Heart left ventricle (tissue), 16 donors: ENCODE data around the gene DCDC1. TPM values are rescaled to one million over a fixed set of nuclear protein-coding genes. Genes with fewer than 3 reads are reported as not detected.

Source experiments
- ATAC-seq, 4 donors: fragments of 200-7000 bp; cut with Tn5 transposase; one replicate each; pipeline ENCODE4 v1.9.1; 2020 to 2022; ENCODE audit warnings: moderate library complexity in 4 of 4, mild to moderate bottlenecking in 3 of 4, moderate number of reproducible peaks in 1 of 4
- DNase-seq, 5 donors: peaks; one replicate each; pipeline ENCODE4 v3.0.0-alpha.2; 2020
- H3K27ac ChIP-seq, 12 donors: fragments of 200-600 bp; sonication (generic) in 4 of 12; one replicate each; pipeline versions ENCODE4 v1.5.0 to v1.8.0; 2016 to 2022; ENCODE audit warnings: mild to moderate bottlenecking in 2 of 12
- H3K27me3 ChIP-seq, 9 donors: fragments of 200-600 bp; sonication (generic) in 2 of 9; one replicate each; pipeline versions ENCODE4 v1.5.1 to v1.8.0; 2016 to 2022; ENCODE audit warnings: mild to moderate bottlenecking in 3 of 9
- H3K36me3 ChIP-seq, 9 donors: fragments of 200-600 bp; sonication (generic) in 2 of 9; one replicate each; pipeline versions ENCODE4 v1.5.0 to v1.8.0; 2018 to 2022; ENCODE audit warnings: mild to moderate bottlenecking in 2 of 9
- H3K4me1 ChIP-seq, 12 donors: fragments of 200-600 bp; sonication (generic) in 4 of 12; one replicate each; pipeline versions ENCODE4 v1.5.0 to v1.8.0; 2016 to 2022; ENCODE audit warnings: mild to moderate bottlenecking in 3 of 12
- H3K4me3 ChIP-seq, 12 donors: fragments of 200-600 bp; sonication (generic) in 4 of 12; one replicate each; pipeline versions ENCODE4 v1.5.0 to v1.8.0; 2017 to 2022; ENCODE audit warnings: mild to moderate bottlenecking in 9 of 12, moderate library complexity in 4 of 12
- H3K9me3 ChIP-seq, 12 donors: fragments of 200-600 bp; sonication (generic) in 4 of 12; one replicate each; pipeline versions ENCODE4 v1.5.0 to v1.8.0; 2016 to 2022; ENCODE audit warnings: mild to moderate bottlenecking in 1 of 12
- CTCF ChIP-seq, 12 donors: fragments of 200-600 bp; sonication (generic) in 4 of 12; IDR thresholded peaks; one replicate each; pipeline versions ENCODE4 v1.5.0 to v1.8.0; 2018 to 2022; ENCODE audit warnings: antibody characterized with exemption in 12 of 12, mild to moderate bottlenecking in 5 of 12
- POLR2A ChIP-seq, 2 donors: fragments of 450-650 bp; IDR thresholded peaks; one replicate each; pipeline ENCODE4 v1.6.1; 2017; ENCODE audit warnings: antibody characterized with exemption in 2 of 2, mild to moderate bottlenecking in 2 of 2, moderate library complexity in 2 of 2
- WGBS, 4 donors: extraction: QIAGEN DNeasy Blood & Tissue Kit in 2 of 4; methylation state at CpG; one replicate each; pipeline versions ENCODE4 v1.1.5 to v1.1.7; 2013 to 2018; 5-methylcytosine and 5-hydroxymethylcytosine counted together
- intact Hi-C, 10 donors: fragments of 100-400 bp; cut with DNase I; formaldehyde crosslinking; loops; one replicate each; pipeline versions ENCODE4 v1.11.1 to v1.14.2; 2022
- polyA plus RNA-seq, 2 donors: library from polyadenylated mRNA; stranded (reverse); fragments of 200-250 nt; gene quantifications; one replicate each; pipeline ENCODE4 v1.2.3, GENCODE V29; 2013
- total RNA-seq, 9 donors: library from RNA; depleted of rRNA in 2 of 9; stranded (reverse); fragments of >200 nt in 2 of 9; fragmentation: NEBNext Ultra II Directional in 3 of 9; extraction: Animal tissue kit (Norgen Biotek cat#: 25700) in 3 of 9; gene quantifications; one replicate each; pipeline versions ENCODE4 v1.1.0 to v1.2.4, GENCODE V29; 2016 to 2023
- donor health status: ischemic (EF 13 %, LVEDD 7.1; RV severe dilation, severe dysfunction).
- donor health status: healthy with polysubstance abuse.
- donor health status: DM: no; HTN: yes; CAD: no.
- donor health status: DM: no; HTN: no; CAD: no.
- donor health status: ischemic (EF 25% LVEDD 6.9; RV normal size, moderate dysfunction).
- donor health status: ischemic (EF 25% LVEDD 5.7; RV mildly dilated, moderate dysfunction).
- donor health status: healthy.
- donor health status: DM: yes; HTN: yes; CAD: no.
- donor health status: ischemic (EF 35%, LVEDD 5.7; RV mildly dilated, moderate dysfunction).
- donor health status: nonischemic (EF 11% LVEDD 7.7; RV severe dilation, severe dysfunction).
- donor health status: DM: yes; HTN: yes; CAD: no.
- donor health status: PGD.
- donor health status: ischemic (EF 29% LVEDD 5.4; RV normal size, mild dysfunction).
- donor health status: nonischemic (EF 23%, LVEDD 6.1; RV moderate dilation, normal function).

DCDC1 gene
- total and polyA plus RNA-seq, 11 donors: 0.07 to 1.0 (median 0.12) TPM; not detected in 7

- ATAC-seq: no peak
- Histone ChIP-seq H3K27ac (no peak overlapping the region), H3K4me1 (peaks cover 0 to 12% (median 0%) of the 10 kb centered on the region in 12 donors), H3K9me3 (peaks cover 0 to 12% (median 0%) of the 10 kb centered on the region in 12 donors), H3K27me3 (no peaks in the 10 kb centered on the region), H3K36me3 (peaks cover 0 to 6% (median 0%) of the 10 kb centered on the region in 9 donors), H3K4me3 (no peak overlapping the region)
- intact Hi-C loops: no loop called here
- DNase-seq: no peak
- peak in 1 of 12 donors; percentile 15 for TF ChIP-seq CTCF (IDR thresholded peaks at IDR 0.05)
- TF ChIP-seq POLR2A (IDR thresholded peaks at IDR 0.05): no peak
These were observed 35.1 kb upstream of the DCDC1 start for GRCh38 chr11:31404614-31405013.

GRCh38 chr11:31397239-31397834 is 27.8 kb upstream of the DCDC1 start:
- Histone ChIP-seq H3K4me3 (no peak overlapping the region), H3K27me3 (no peaks in the 10 kb centered on the region), H3K36me3 (peaks cover 0 to 8% (median 0%) of the 10 kb centered on the region in 9 donors), H3K9me3 (peaks cover 0 to 30% (median 3%) of the 10 kb centered on the region in 12 donors), H3K4me1 (no peaks in the 10 kb centered on the region), H3K27ac (no peak overlapping the region)
- no peak for TF ChIP-seq POLR2A (IDR thresholded peaks at IDR 0.05)
- TF ChIP-seq CTCF (IDR thresholded peaks at IDR 0.05): peak; percentile 36 to 69 (median 58)
- DNase-seq: no peak
- 50 to 53% (median 53%) methylated on average over 5 of the region's 5 CpGs for WGBS, 4 donors
- ATAC-seq: no peak
- intact Hi-C loops: loop anchor here (2.0 to 10.0 kb wide), 9 partner anchors 87 to 777 kb away; no protein-coding TSS in a partner anchor

GRCh38 chr11:31387379-31387778 is 17.8 kb upstream of the DCDC1 start:
- TF ChIP-seq CTCF (IDR thresholded peaks at IDR 0.05): no peak
- Histone ChIP-seq H3K27ac (no peak overlapping the region), H3K9me3 (peaks cover 0 to 4% (median 0%) of the 10 kb centered on the region in 12 donors), H3K27me3 (no peaks in the 10 kb centered on the region), H3K4me3 (no peak overlapping the region), H3K36me3 (no peaks in the 10 kb centered on the region), H3K4me1 (peaks cover 0 to 4% (median 0%) of the 10 kb centered on the region in 12 donors)
- DNase-seq (no peak), ATAC-seq (no peak)
- 80 to 93% (median 91%) methylated on average over 2 of the region's 2 CpGs for WGBS, 4 donors
- intact Hi-C loops: loop anchor here in 1 of 10 donors (10.0 kb wide), 1 partner anchor 63 kb away; no protein-coding TSS in a partner anchor

GRCh38 chr11:31383116-31383515 is 13.6 kb upstream of the DCDC1 start:
- Histone ChIP-seq H3K27ac (no peak overlapping the region), H3K4me3 (no peak overlapping the region), H3K36me3 (no peaks in the 10 kb centered on the region), H3K4me1 (peaks cover 0 to 4% (median 0%) of the 10 kb centered on the region in 12 donors), H3K9me3 (no peaks in the 10 kb centered on the region), H3K27me3 (no peaks in the 10 kb centered on the region)
- intact Hi-C loops: loop anchor here in 1 of 10 donors (10.0 kb wide), 1 partner anchor 58 kb away; no protein-coding TSS in a partner anchor
- 79 to 92% (median 86%) methylated on average over 1 of the region's 1 CpG for WGBS, 4 donors
- DNase-seq (no peak), ATAC-seq (no peak)
- TF ChIP-seq POLR2A (IDR thresholded peaks at IDR 0.05) (no peak), CTCF (IDR thresholded peaks at IDR 0.05) (no peak)
